HepG2 (cell line): Measurements from ENCODE around the gene ACTA2. TPM values are rescaled to one million over a fixed set of nuclear protein-coding genes. Genes with fewer than 3 reads are reported as not detected.

Experiments used
- ATAC-seq: fragments of 200-7000 bp; cut with Tn5 transposase; 3 replicates; pipeline ENCODE4 v1.9.1; 2020; ENCODE audit warnings: mild to moderate bottlenecking, moderate library complexity
- BruUV-seq: library from RNA; stranded (reverse); fragments of 400-500 nt; replicated peaks from 2 replicates; lab custom pipeline; 2021; lab: Mats Ljungman, UMichigan
- CTCF ChIA-PET: fragments of 300-600 bp; formaldehyde crosslinking; extraction: SDS; loops from one replicate; lab custom pipeline; 2021; ENCODE audit warnings: low total read pairs, inconsistent platforms, low intra/inter-chr PET ratio; lab: Yijun Ruan, JAX
- POLR2A ChIA-PET: fragments of 350-600 bp; sonication (Branson Sonifier 250); formaldehyde crosslinking; loops from one replicate; lab custom pipeline; 2020; ENCODE audit warnings: antibody characterized with exemption, inconsistent platforms; lab: Yijun Ruan, JAX
- DNase-seq: peaks from one replicate; pipeline ENCODE4 v3.0.0-alpha.2; 2015; ENCODE audit warnings: low spot score
- FAIRE-seq: peaks from 3 replicates; lab custom pipeline; 2011; peaks lifted over from hg19 to GRCh38; lab: Jason Lieb, UNC
- H2AFZ ChIP-seq: one replicate; pipeline ENCODE4 v1.6.1; 2011; ENCODE audit warnings: low read length, inconsistent platforms
- H3K27ac ChIP-seq: fragments of 300-600 bp; 3 replicates; pipeline ENCODE4 v1.8.0; 2011; ENCODE audit warnings: mixed run types, mild to moderate bottlenecking, mixed read lengths, low read length, inconsistent platforms; ENCODE audit not compliant: insufficient read depth; ENCODE audit errors: extremely low read length
- H3K27me3 ChIP-seq, 2 experiments: fragments of 200-600 bp in 1 of 2; 2 replicates in 1 of 2; 3 replicates in 1 of 2; pipeline versions ENCODE4 v1.6.0 to v1.8.0; 2011; ENCODE audit warnings: low read length in 2 of 2, mild to moderate bottlenecking in 2 of 2, moderate library complexity in 2 of 2, inconsistent platforms in 1 of 2; ENCODE audit not compliant: insufficient read depth in 2 of 2, control insufficient read depth in 1 of 2
- H3K36me3 ChIP-seq, 2 experiments: fragments of 200-600 bp in 1 of 2; replicated peaks in 1 of 2; 2 replicates in 1 of 2; 3 replicates in 1 of 2; pipeline versions ENCODE4 v1.5.1 to v1.8.0; 2011; ENCODE audit warnings: low read length in 2 of 2, inconsistent platforms in 1 of 2; ENCODE audit not compliant: insufficient read depth in 2 of 2, control insufficient read depth in 1 of 2
- H3K4me1 ChIP-seq: 2 replicates; pipeline ENCODE4 v1.5.1; 2012; ENCODE audit warnings: low read length, inconsistent platforms; ENCODE audit not compliant: insufficient read depth
- H3K4me2 ChIP-seq: 2 replicates; pipeline ENCODE4 v1.6.0; 2011; ENCODE audit warnings: low read depth, low read length, inconsistent platforms
- H3K4me3 ChIP-seq, 3 experiments: fragments of 200-600 bp in 1 of 3; sonication (generic), shearing (Covaris generic) in 1 of 3; replicated peaks in 1 of 3; 2 replicates each; pipeline ENCODE4 v1.5.1; 2011 to 2016; ENCODE audit warnings: low read length in 3 of 3, inconsistent platforms in 2 of 3, low read depth in 2 of 3, mild to moderate bottlenecking in 2 of 3, control low read depth in 1 of 3, mixed read lengths in 1 of 3; ENCODE audit not compliant: insufficient read depth in 1 of 3
- H3K79me2 ChIP-seq: one replicate; pipeline ENCODE4 v1.6.1; 2011; ENCODE audit warnings: low read length, inconsistent platforms; ENCODE audit not compliant: insufficient read depth
- H3K9ac ChIP-seq: 2 replicates; pipeline ENCODE4 v1.6.0; 2011; ENCODE audit warnings: mild to moderate bottlenecking, low read depth, low read length, inconsistent platforms; ENCODE audit not compliant: insufficient read depth
- H3K9me3 ChIP-seq: 2 replicates; pipeline ENCODE4 v1.5.1; 2012; ENCODE audit warnings: mild to moderate bottlenecking, low read length
- H4K20me1 ChIP-seq: 2 replicates; pipeline ENCODE4 v1.6.0; 2011; ENCODE audit warnings: inconsistent platforms, mild to moderate bottlenecking, low read length, moderate library complexity; ENCODE audit not compliant: insufficient read depth
- CENPT ChIP-seq: sonication (generic); formaldehyde crosslinking; IDR thresholded peaks from 2 replicates; pipeline ENCODE4 v1.8.0; 2022; ENCODE audit warnings: low read depth, mild to moderate bottlenecking, moderate library complexity, missing genetic modification reagents
- KAT2B ChIP-seq: fragments of 150-350 bp; IDR thresholded peaks from 2 replicates; pipeline ENCODE4 v1.6.1; 2014; ENCODE audit warnings: low read depth, low read length, borderline replicate concordance
- MBD4 ChIP-seq: IDR thresholded peaks from 2 replicates; pipeline ENCODE4 v1.6.1; 2012; ENCODE audit warnings: low read length, inconsistent platforms, borderline replicate concordance
- MED1 ChIP-seq: sonication (generic); formaldehyde crosslinking; IDR thresholded peaks from 2 replicates; pipeline ENCODE4 v1.4.0; 2020; ENCODE audit warnings: missing genetic modification reagents
- ONECUT2 ChIP-seq: sonication (generic); formaldehyde crosslinking; IDR thresholded peaks from 2 replicates; pipeline ENCODE4 v1.4.0; 2020; ENCODE audit warnings: missing genetic modification reagents
- PRDM10 ChIP-seq: sonication (generic); formaldehyde crosslinking; IDR thresholded peaks from 2 replicates; pipeline ENCODE4 v1.4.0; 2020; ENCODE audit warnings: low read depth, missing genetic modification reagents
- XRCC5 ChIP-seq: fragments of 200-400 bp; formaldehyde crosslinking; optimal IDR thresholded peaks from 2 replicates; pipeline ENCODE3; 2017; ENCODE audit warnings: mild to moderate bottlenecking, low read length
- ZMYM4 ChIP-seq: sonication (generic); formaldehyde crosslinking; IDR thresholded peaks from 2 replicates; pipeline ENCODE4 v1.8.1; 2023; ENCODE audit warnings: mild to moderate bottlenecking, missing genetic modification reagents
- ZNF598 ChIP-seq: sonication (generic); formaldehyde crosslinking; IDR thresholded peaks from 2 replicates; pipeline ENCODE4 v1.5.1; 2020; ENCODE audit warnings: mild to moderate bottlenecking, missing genetic modification reagents, borderline replicate concordance
- ZNF784 ChIP-seq: sonication (generic); formaldehyde crosslinking; IDR thresholded peaks from 2 replicates; pipeline ENCODE4 v1.5.1; 2020; ENCODE audit warnings: missing genetic modification reagents, mild to moderate bottlenecking, borderline replicate concordance
- WGBS: methylation state at CpG from one replicate; pipeline ENCODE4 v1.1.6; 2017; ENCODE audit warnings: low lambda C conversion rate; 5-methylcytosine and 5-hydroxymethylcytosine counted together
- in situ Hi-C: cut with HindIII; loops from 2 replicates; pipeline ENCODE4 v1.10.0; 2017; ENCODE audit warnings: low pct_unique_long_range_greater_than_20kb; ENCODE audit not compliant: extremely low pct_ligation_motif_present
- intact Hi-C: fragments of 100-400 bp; cut with micrococcal nuclease; formaldehyde crosslinking; loops from one replicate; pipeline ENCODE4 v1.10.0; 2022; ENCODE audit not compliant: unreplicated experiment
- polyA plus RNA-seq, 8 experiments: library from polyadenylated mRNA; depleted of rRNA in 3 of 8; stranded (reverse) in 7 of 8; unstranded in 1 of 8; fragments of >200 nt; fragmentation: Illumina TruSeq in 4 of 8; extraction: Trizol in 4 of 8; gene quantifications; 2 replicates each; pipeline versions ENCODE4 v1.2.1 to v1.2.3, GENCODE V29; 2011 to 2016; ENCODE audit warnings: low read depth in 4 of 8, missing spikeins in 1 of 8, mixed read lengths in 1 of 8; ENCODE audit not compliant: insufficient read depth in 1 of 8
- total RNA-seq, 5 experiments: library from RNA; depleted of rRNA; stranded (reverse); fragments of >200 nt; fragmentation: Illumina TruSeq; extraction: Trizol; gene quantifications; 2 replicates each; pipeline ENCODE4 v1.2.3, GENCODE V29; 2016; ENCODE audit warnings: low read depth in 1 of 5

The ACTA2 gene
- total and polyA plus RNA-seq, 2 of the 13 experiments (the other 11 are each of a cell fraction or from before 2014, with no cell fraction given) = 21.8 to 59.9 TPM

GRCh38 chr10:88936656-88937055, 15.9 kb downstream of the ACTA2 start:
- BruUV-seq = no TSS peak
- FAIRE-seq (no peak), DNase-seq (no peak), ATAC-seq (no peak)
- in situ Hi-C loops (loop anchor here (5.0 to 10.0 kb wide), 2 partner anchors 99 to 268 kb away; partner anchors contain the start of gene CH25H), intact Hi-C loops (loop anchor here (5.0 kb wide), 1 partner anchor 91 kb away; no protein-coding TSS in a partner anchor)
- Histone ChIP-seq H4K20me1 (no peaks in the 10 kb centered on the region), H3K4me2 (no peak overlapping the region), H3K9me3 (no peaks in the 10 kb centered on the region), H3K27ac (no peak overlapping the region), H3K36me3 (peaks cover 0 to 8% of the 10 kb centered on the region in 2 experiments; a peak in 2 of 5 replicates), H3K4me3 (no peak overlapping the region), H3K27me3 (no peaks in the 10 kb centered on the region), H3K79me2 (no peaks in the 10 kb centered on the region), H3K4me1 (peaks cover 8% of the 10 kb centered on the region), H3K9ac (no peak overlapping the region), H2AFZ (no peak overlapping the region)
- 89% methylated on average over 3 of the region's 3 CpGs for WGBS
- TF ChIP-seq ZMYM4 (CRISPR knock-in tag) (no peak), ZNF598 (CRISPR knock-in tag) (no peak)
- ChIA-PET POLR2A (no interaction called here), CTCF (interaction anchor here (6.4 kb wide), 1 partner anchor 101 kb away, joined by 45 read pairs; no protein-coding TSS in a partner anchor)

GRCh38 chr10:88934900-88935672, 17.5 kb downstream of the ACTA2 start:
- no TSS peak for BruUV-seq
- in situ Hi-C loops (loop anchor here (5.0 to 10.0 kb wide), 2 partner anchors 98 to 270 kb away; partner anchors contain the start of gene CH25H), intact Hi-C loops (loop anchor here (1.0 to 5.0 kb wide), 6 partner anchors 38 to 282 kb away; partner anchors contain the start of gene STAMBPL1)
- H3K36me3 ChIP-seq = peaks cover 0 to 8% of the 10 kb centered on the region in 2 experiments; a peak in 2 of 5 replicates
- peaks cover 8% of the 10 kb centered on the region for H3K4me1 ChIP-seq
- 32% methylated on average over 17 of the region's 17 CpGs for WGBS
- FAIRE-seq (peak; percentile 90), DNase-seq (peak; percentile 80), ATAC-seq (peak; percentile 87)
- CTCF ChIA-PET = interaction anchor here (1.6 to 6.4 kb wide), 5 partner anchors 51 to 283 kb away, joined by 6 to 45 read pairs (median 14); partner anchors contain the start of gene FAS
- H2AFZ ChIP-seq = peak overlapping the region; percentile 50
- H4K20me1 ChIP-seq = no peaks in the 10 kb centered on the region
- H3K9ac ChIP-seq = no peak overlapping the region
- H3K4me3 ChIP-seq = no peak overlapping the region; a peak in 1 of 6 replicates
- POLR2A ChIA-PET = no interaction called here
- no peaks in the 10 kb centered on the region for H3K9me3 ChIP-seq
- no peaks in the 10 kb centered on the region for H3K27me3 ChIP-seq
- peak overlapping the region; percentile 50 for H3K4me2 ChIP-seq
- no peak overlapping the region for H3K27ac ChIP-seq
- H3K79me2 ChIP-seq = no peaks in the 10 kb centered on the region
- TF ChIP-seq MED1 (CRISPR knock-in tag) (no peak), KAT2B (peak; percentile 21; the same call in 1 of the 2 replicates), XRCC5 (peak; percentile 32), ZMYM4 (CRISPR knock-in tag) (0 out of 2 replicates have a peak, but pooled peaks have one; percentile 18), PRDM10 (no peak), CENPT (CRISPR knock-in tag) (no peak), MBD4 (no peak), ONECUT2 (CRISPR knock-in tag) (peak; percentile 87), ZNF784 (no peak)
